ENCODE measurements around the gene KMT2A. TPM values are rescaled to one million over a fixed set of nuclear protein-coding genes. Genes with fewer than 3 reads are reported as not detected.
A peak's percentile ranks its signal among the peaks of the same experiment; 100 is the strongest.

KMT2A gene
- polyA plus RNA-seq, 1 donor from 2014 or later: 16.7 TPM

DNA sequence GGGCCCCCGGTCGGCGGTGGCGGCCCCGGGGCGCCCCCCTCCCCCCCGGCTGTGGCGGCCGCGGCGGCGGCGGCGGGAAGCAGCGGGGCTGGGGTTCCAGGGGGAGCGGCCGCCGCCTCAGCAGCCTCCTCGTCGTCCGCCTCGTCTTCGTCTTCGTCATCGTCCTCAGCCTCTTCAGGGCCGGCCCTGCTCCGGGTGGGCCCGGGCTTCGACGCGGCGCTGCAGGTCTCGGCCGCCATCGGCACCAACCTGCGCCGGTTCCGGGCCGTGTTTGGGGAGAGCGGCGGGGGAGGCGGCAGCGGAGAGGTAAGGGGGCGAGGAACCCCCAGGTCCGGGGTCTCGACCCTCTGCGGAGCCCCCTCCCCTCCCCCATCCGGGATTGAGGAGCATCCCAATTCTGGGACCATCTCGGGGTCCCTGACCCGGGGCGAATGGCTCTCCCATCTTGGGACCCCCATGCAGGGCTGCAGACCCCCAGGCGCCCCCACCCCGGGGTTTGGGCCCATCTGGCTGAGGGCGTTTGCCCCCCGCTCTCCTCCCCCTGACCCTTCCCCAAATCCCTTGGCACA lies 431 bp downstream of the KMT2A start:
- Histone ChIP-seq H3K9ac (ENCODE audit: low read length) (peak overlapping the region; percentile 99), H3K27me3 (ENCODE audit: insufficient read depth, low read depth, low read length) (no peaks in the 10 kb centered on the region), H3K9me3 (ENCODE audit: low read length) (no peaks in the 10 kb centered on the region), H4K20me1 (ENCODE audit: insufficient read depth) (peaks cover 33% of the 10 kb centered on the region), H3K79me2 (replicated peaks; ENCODE audit: insufficient read depth, low read length) (peaks cover 51% of the 10 kb centered on the region), H3F3A (ENCODE audit: insufficient read depth, low read length, poor library complexity, severe bottlenecking) (peaks cover 9% of the 10 kb centered on the region), H3K27ac (ENCODE audit: low read length) (peak overlapping the region; percentile 96), H3K4me3 (ENCODE audit: low read length) (peak overlapping the region; percentile 96), H3K4me2 (ENCODE audit: low read length) (no peak overlapping the region), H2AFZ (ENCODE audit: low read depth, low read length) (no peak overlapping the region), H3K9me2 (ENCODE audit: insufficient read depth, low read length) (no peaks in the 10 kb centered on the region), H3K36me3 (ENCODE audit: insufficient read depth, low read length) (no peaks in the 10 kb centered on the region)
- TF ChIP-seq, protein P1, sequence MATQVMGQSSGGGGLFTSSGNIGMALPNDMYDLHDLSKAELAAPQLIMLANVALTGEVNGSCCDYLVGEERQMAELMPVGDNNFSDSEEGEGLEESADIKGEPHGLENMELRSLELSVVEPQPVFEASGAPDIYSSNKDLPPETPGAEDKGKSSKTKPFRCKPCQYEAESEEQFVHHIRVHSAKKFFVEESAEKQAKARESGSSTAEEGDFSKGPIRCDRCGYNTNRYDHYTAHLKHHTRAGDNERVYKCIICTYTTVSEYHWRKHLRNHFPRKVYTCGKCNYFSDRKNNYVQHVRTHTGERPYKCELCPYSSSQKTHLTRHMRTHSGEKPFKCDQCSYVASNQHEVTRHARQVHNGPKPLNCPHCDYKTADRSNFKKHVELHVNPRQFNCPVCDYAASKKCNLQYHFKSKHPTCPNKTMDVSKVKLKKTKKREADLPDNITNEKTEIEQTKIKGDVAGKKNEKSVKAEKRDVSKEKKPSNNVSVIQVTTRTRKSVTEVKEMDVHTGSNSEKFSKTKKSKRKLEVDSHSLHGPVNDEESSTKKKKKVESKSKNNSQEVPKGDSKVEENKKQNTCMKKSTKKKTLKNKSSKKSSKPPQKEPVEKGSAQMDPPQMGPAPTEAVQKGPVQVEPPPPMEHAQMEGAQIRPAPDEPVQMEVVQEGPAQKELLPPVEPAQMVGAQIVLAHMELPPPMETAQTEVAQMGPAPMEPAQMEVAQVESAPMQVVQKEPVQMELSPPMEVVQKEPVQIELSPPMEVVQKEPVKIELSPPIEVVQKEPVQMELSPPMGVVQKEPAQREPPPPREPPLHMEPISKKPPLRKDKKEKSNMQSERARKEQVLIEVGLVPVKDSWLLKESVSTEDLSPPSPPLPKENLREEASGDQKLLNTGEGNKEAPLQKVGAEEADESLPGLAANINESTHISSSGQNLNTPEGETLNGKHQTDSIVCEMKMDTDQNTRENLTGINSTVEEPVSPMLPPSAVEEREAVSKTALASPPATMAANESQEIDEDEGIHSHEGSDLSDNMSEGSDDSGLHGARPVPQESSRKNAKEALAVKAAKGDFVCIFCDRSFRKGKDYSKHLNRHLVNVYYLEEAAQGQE (IDR thresholded peaks at IDR 0.05; ENCODE audit: borderline replicate concordance): peak; percentile 18
- TF ChIP-seq EP300 (conservative IDR thresholded peaks at IDR 0.05; ENCODE audit: poor library complexity, severe bottlenecking): no peak

GRCh38 chr11:118437208-118438125 lies 1.2 kb downstream of the KMT2A start:
- Histone ChIP-seq H3K27ac (ENCODE audit: low read length) (peak overlapping the region; percentile 96), H2AFZ (ENCODE audit: low read depth, low read length) (no peak overlapping the region), H3K9me3 (ENCODE audit: low read length) (no peaks in the 10 kb centered on the region), H3K9me2 (ENCODE audit: insufficient read depth, low read length) (no peaks in the 10 kb centered on the region), H3K27me3 (ENCODE audit: insufficient read depth, low read depth, low read length) (no peaks in the 10 kb centered on the region), H3K79me2 (replicated peaks; ENCODE audit: insufficient read depth, low read length) (peaks cover 59% of the 10 kb centered on the region), H3K36me3 (ENCODE audit: insufficient read depth, low read length) (no peaks in the 10 kb centered on the region), H3F3A (ENCODE audit: insufficient read depth, low read length, poor library complexity, severe bottlenecking) (peaks cover 9% of the 10 kb centered on the region), H3K4me2 (ENCODE audit: low read length) (peak overlapping the region; percentile 96), H4K20me1 (ENCODE audit: insufficient read depth) (peaks cover 40% of the 10 kb centered on the region), H3K9ac (ENCODE audit: low read length) (peak overlapping the region; percentile 99), H3K4me3 (ENCODE audit: low read length) (peak overlapping the region; percentile 96)
- TF ChIP-seq, protein P1 (IDR thresholded peaks at IDR 0.05; ENCODE audit: borderline replicate concordance): peak; percentile 40
- no peak for TF ChIP-seq RAD21 (conservative IDR thresholded peaks at IDR 0.05)
- TF ChIP-seq MXI1 (conservative IDR thresholded peaks at IDR 0.05; ENCODE audit: poor library complexity, severe bottlenecking): peak; percentile 33
- TF ChIP-seq TAF1 (IDR thresholded peaks at IDR 0.05; ENCODE audit: low read depth): peak; percentile 57
- TF ChIP-seq POLR2AphosphoS5 (IDR thresholded peaks at IDR 0.05): peak; percentile 42
- TF ChIP-seq, protein P2, sequence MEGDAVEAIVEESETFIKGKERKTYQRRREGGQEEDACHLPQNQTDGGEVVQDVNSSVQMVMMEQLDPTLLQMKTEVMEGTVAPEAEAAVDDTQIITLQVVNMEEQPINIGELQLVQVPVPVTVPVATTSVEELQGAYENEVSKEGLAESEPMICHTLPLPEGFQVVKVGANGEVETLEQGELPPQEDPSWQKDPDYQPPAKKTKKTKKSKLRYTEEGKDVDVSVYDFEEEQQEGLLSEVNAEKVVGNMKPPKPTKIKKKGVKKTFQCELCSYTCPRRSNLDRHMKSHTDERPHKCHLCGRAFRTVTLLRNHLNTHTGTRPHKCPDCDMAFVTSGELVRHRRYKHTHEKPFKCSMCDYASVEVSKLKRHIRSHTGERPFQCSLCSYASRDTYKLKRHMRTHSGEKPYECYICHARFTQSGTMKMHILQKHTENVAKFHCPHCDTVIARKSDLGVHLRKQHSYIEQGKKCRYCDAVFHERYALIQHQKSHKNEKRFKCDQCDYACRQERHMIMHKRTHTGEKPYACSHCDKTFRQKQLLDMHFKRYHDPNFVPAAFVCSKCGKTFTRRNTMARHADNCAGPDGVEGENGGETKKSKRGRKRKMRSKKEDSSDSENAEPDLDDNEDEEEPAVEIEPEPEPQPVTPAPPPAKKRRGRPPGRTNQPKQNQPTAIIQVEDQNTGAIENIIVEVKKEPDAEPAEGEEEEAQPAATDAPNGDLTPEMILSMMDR (IDR thresholded peaks at IDR 0.05; ENCODE audit: poor library complexity, severe bottlenecking): no peak

All from neural cell (in vitro differentiated cells).